H1 (cell line): ENCODE data around the gene ZHX3. TPM values are rescaled to one million over a fixed set of nuclear protein-coding genes. Genes with fewer than 3 reads are reported as not detected.

Experiments
- CTCF ChIA-PET: fragments of 300-600 bp; sonication (Branson Sonifier 250); formaldehyde crosslinking; loops from one replicate; lab custom pipeline; 2021; ENCODE audit not compliant: partially characterized antibody; lab: Charles Lee
- POLR2A ChIA-PET: fragments of 300-600 bp; sonication (Branson Sonifier 250); formaldehyde crosslinking; loops from one replicate; lab custom pipeline; 2021; ENCODE audit warnings: inconsistent platforms; ENCODE audit not compliant: partially characterized antibody; lab: Charles Lee
- DNase-seq, 2 experiments: peaks; one replicate each; pipeline versions ENCODE4 v3.0.0 to v3.0.0-alpha.2; 2010 to 2022; ENCODE audit warnings: low spot score in 2 of 2, low read depth in 1 of 2, mixed read lengths in 1 of 2
- FAIRE-seq: peaks from 2 replicates; lab custom pipeline; 2011; peaks lifted over from hg19 to GRCh38; lab: Jason Lieb, UNC
- H2AFZ ChIP-seq: 2 replicates; pipeline ENCODE4 v1.8.1; 2012; ENCODE audit warnings: low read length, inconsistent platforms
- H2AK5ac ChIP-seq: 2 replicates; pipeline ENCODE4 v1.6.1; 2013; ENCODE audit warnings: low read depth, low read length
- H2BK120ac ChIP-seq: replicated peaks from 2 replicates; pipeline ENCODE3; 2013; ENCODE audit warnings: low read depth, low read length, inconsistent platforms
- H2BK12ac ChIP-seq: 2 replicates; pipeline ENCODE4 v1.6.1; 2013; ENCODE audit warnings: low read depth, low read length
- H2BK15ac ChIP-seq: 2 replicates; pipeline ENCODE4 v1.6.1; 2013; ENCODE audit warnings: low read length
- H2BK20ac ChIP-seq: 2 replicates; pipeline ENCODE4 v1.6.1; 2013; ENCODE audit warnings: low read length
- H2BK5ac ChIP-seq: 2 replicates; pipeline ENCODE4 v1.6.1; 2013; ENCODE audit warnings: low read depth, low read length
- H3K14ac ChIP-seq: 2 replicates; pipeline ENCODE4 v1.6.1; 2013; ENCODE audit warnings: inconsistent platforms; ENCODE audit not compliant: insufficient read length
- H3K18ac ChIP-seq: 2 replicates; pipeline ENCODE4 v1.6.1; 2013; ENCODE audit warnings: low read length; ENCODE audit errors: extremely low read depth
- H3K23ac ChIP-seq: 2 replicates; pipeline ENCODE4 v1.6.1; 2013; ENCODE audit warnings: inconsistent platforms; ENCODE audit not compliant: insufficient read length
- H3K23me2 ChIP-seq: 2 replicates; pipeline ENCODE4 v1.6.1; 2013; ENCODE audit warnings: low read depth, low read length
- H3K27ac ChIP-seq: 2 replicates; pipeline ENCODE4 v1.6.1; 2011; ENCODE audit warnings: low read depth, low read length, inconsistent platforms
- H3K27me3 ChIP-seq, 4 experiments: replicated peaks in 1 of 4; 1 replicate in 1 of 4; 2 replicates in 3 of 4; pipeline versions ENCODE4 v1.6.1 to v1.8.1; 2011 to 2013; ENCODE audit warnings: low read length in 3 of 4, mild to moderate bottlenecking in 3 of 4, inconsistent platforms in 2 of 4, mixed read lengths in 2 of 4, moderate library complexity in 1 of 4; ENCODE audit not compliant: control insufficient read depth in 3 of 4, insufficient read depth in 3 of 4; ENCODE audit errors: extremely low read depth in 1 of 4
- H3K36me3 ChIP-seq, 4 experiments: 2 replicates each; pipeline versions ENCODE4 v1.6.1 to v1.8.1; 2011 to 2013; ENCODE audit warnings: mild to moderate bottlenecking in 4 of 4, low read length in 3 of 4, moderate library complexity in 2 of 4, control low read depth in 1 of 4, inconsistent platforms in 1 of 4; ENCODE audit not compliant: insufficient read depth in 4 of 4, control insufficient read depth in 2 of 4
- H3K4ac ChIP-seq: replicated peaks from 2 replicates; pipeline ENCODE3; 2013; ENCODE audit warnings: low read length, low read depth, mixed read lengths, inconsistent platforms; ENCODE audit not compliant: insufficient read length
- H3K4me1 ChIP-seq, 4 experiments: replicated peaks in 1 of 4; 1 replicate in 1 of 4; 2 replicates in 3 of 4; pipeline versions ENCODE4 v1.6.1 to v1.8.1; 2011 to 2013; ENCODE audit warnings: low read length in 3 of 4, inconsistent platforms in 2 of 4, mixed read lengths in 1 of 4; ENCODE audit not compliant: insufficient read depth in 4 of 4, control insufficient read depth in 3 of 4
- H3K4me2 ChIP-seq, 2 experiments: 2 replicates each; pipeline versions ENCODE4 v1.6.1 to v1.8.1; 2011 to 2013; ENCODE audit warnings: low read depth in 2 of 2, low read length in 2 of 2, control low read depth in 1 of 2, inconsistent platforms in 1 of 2, mild to moderate bottlenecking in 1 of 2; ENCODE audit not compliant: insufficient read depth in 1 of 2
- H3K4me3 ChIP-seq, 4 experiments: fragments of 200-600, 300-600 bp in 1 of 4; sonication (generic), shearing (Covaris generic), sonication (Bioruptor Twin) in 1 of 4; 2 replicates each; pipeline versions ENCODE4 v1.5.1 to v1.8.1; 2011 to 2016; ENCODE audit warnings: low read length in 4 of 4, low read depth in 3 of 4, control low read depth in 2 of 4, inconsistent platforms in 2 of 4, mild to moderate bottlenecking in 2 of 4, mixed read lengths in 1 of 4, moderate library complexity in 1 of 4; ENCODE audit not compliant: insufficient read depth in 2 of 4; ENCODE audit errors: extremely low read depth in 1 of 4
- H3K56ac ChIP-seq: replicated peaks from 2 replicates; pipeline ENCODE3; 2013; ENCODE audit warnings: low read depth, mild to moderate bottlenecking, mixed read lengths, low read length, inconsistent platforms; ENCODE audit not compliant: insufficient read length
- H3K79me1 ChIP-seq: 2 replicates; pipeline ENCODE4 v1.6.1; 2013; ENCODE audit warnings: low read depth, low read length, control low read depth
- H3K79me2 ChIP-seq, 2 experiments: 2 replicates each; pipeline versions ENCODE4 v1.6.1 to v1.8.1; 2012 to 2013; ENCODE audit warnings: low read length in 2 of 2, mild to moderate bottlenecking in 2 of 2, inconsistent platforms in 1 of 2; ENCODE audit not compliant: insufficient read depth in 2 of 2, control insufficient read depth in 1 of 2
- H3K9ac ChIP-seq, 4 experiments: replicated peaks in 1 of 4; 1 replicate in 1 of 4; 2 replicates in 3 of 4; pipeline versions ENCODE4 v1.6.1 to v1.8.1; 2011 to 2013; ENCODE audit warnings: low read depth in 3 of 4, low read length in 3 of 4, control low read depth in 2 of 4, mild to moderate bottlenecking in 2 of 4, moderate library complexity in 2 of 4, inconsistent platforms in 1 of 4; ENCODE audit errors: extremely low read depth in 1 of 4
- H3K9me3 ChIP-seq, 2 experiments: 2 replicates each; pipeline versions ENCODE4 v1.6.1 to v1.8.1; 2012 to 2013; ENCODE audit warnings: mild to moderate bottlenecking in 2 of 2, moderate library complexity in 2 of 2, control low read depth in 1 of 2, inconsistent platforms in 1 of 2, low read depth in 1 of 2, low read length in 1 of 2, mixed read lengths in 1 of 2; ENCODE audit not compliant: insufficient read depth in 2 of 2
- H4K20me1 ChIP-seq, 2 experiments: replicated peaks in 1 of 2; 2 replicates each; pipeline versions ENCODE3 to v1.8.1; 2011 to 2013; ENCODE audit warnings: inconsistent platforms in 2 of 2, low read length in 2 of 2, mild to moderate bottlenecking in 1 of 2; ENCODE audit not compliant: insufficient read depth in 2 of 2, control insufficient read depth in 1 of 2
- H4K5ac ChIP-seq: 2 replicates; pipeline ENCODE4 v1.6.1; 2013; ENCODE audit warnings: low read length, low read depth, mixed read lengths, inconsistent platforms; ENCODE audit not compliant: insufficient read length
- H4K8ac ChIP-seq: 2 replicates; pipeline ENCODE4 v1.8.0; 2013; ENCODE audit warnings: mild to moderate bottlenecking, moderate library complexity, low read length, inconsistent platforms; ENCODE audit not compliant: insufficient read depth; ENCODE audit errors: extremely low read depth
- H4K91ac ChIP-seq: replicated peaks from 2 replicates; pipeline ENCODE3; 2013; ENCODE audit warnings: low read length, mixed read lengths, inconsistent platforms; ENCODE audit not compliant: insufficient read length
- BACH1 ChIP-seq: IDR thresholded peaks from 2 replicates; pipeline ENCODE4 v1.6.1; 2012; ENCODE audit warnings: low read length, improper control_type of control experiment
- CHD1 ChIP-seq: IDR thresholded peaks from 2 replicates; pipeline ENCODE4 v1.6.1; 2012; ENCODE audit warnings: low read depth, low read length, improper control_type of control experiment
- CTCF ChIP-seq, 3 experiments: IDR thresholded peaks; 1 replicate in 2 of 3; 2 replicates in 1 of 3; pipeline versions ENCODE4 v1.5.1 to v1.6.1; 2011; ENCODE audit warnings: low read length in 3 of 3, mild to moderate bottlenecking in 3 of 3, inconsistent platforms in 2 of 3, low read depth in 1 of 3, moderate library complexity in 1 of 3; ENCODE audit not compliant: insufficient read depth in 1 of 3; ENCODE audit errors: control extremely low read depth in 1 of 3
- EP300 ChIP-seq, 2 experiments: IDR thresholded peaks; 1 replicate in 1 of 2; 2 replicates in 1 of 2; pipeline ENCODE4 v1.6.1; 2011 to 2012; ENCODE audit warnings: low read depth in 2 of 2, low read length in 2 of 2, mild to moderate bottlenecking in 2 of 2, borderline replicate concordance in 1 of 2, inconsistent platforms in 1 of 2, moderate library complexity in 1 of 2
- GABPA ChIP-seq: IDR thresholded peaks from 2 replicates; pipeline ENCODE4 v1.6.1; 2011; ENCODE audit warnings: mild to moderate bottlenecking, low read length, moderate library complexity, borderline replicate concordance; ENCODE audit not compliant: insufficient read depth
- JUN ChIP-seq: IDR thresholded peaks from 2 replicates; pipeline ENCODE4 v1.6.1; 2011; ENCODE audit warnings: low read depth, mild to moderate bottlenecking, improper control_type of control experiment, low read length
- POLR2AphosphoS5 ChIP-seq: IDR thresholded peaks from 2 replicates; pipeline ENCODE4 v1.6.1; 2011; ENCODE audit warnings: low read depth, low read length
- POU5F1 ChIP-seq: IDR thresholded peaks from 2 replicates; pipeline ENCODE4 v1.6.1; 2011; ENCODE audit warnings: low read depth, mild to moderate bottlenecking, low read length, moderate library complexity
- SIN3A ChIP-seq, 2 experiments: IDR thresholded peaks in 1 of 2; conservative IDR thresholded peaks in 1 of 2; 2 replicates each; pipeline ENCODE4 v1.6.1; 2011 to 2012; ENCODE audit warnings: low read length in 2 of 2, improper control_type of control experiment in 1 of 2, low read depth in 1 of 2, mild to moderate bottlenecking in 1 of 2
- SP1 ChIP-seq: IDR thresholded peaks from 2 replicates; pipeline ENCODE4 v1.6.1; 2011; ENCODE audit warnings: low read depth, low read length
- TCF12 ChIP-seq: IDR thresholded peaks from 2 replicates; pipeline ENCODE4 v1.6.1; 2011; ENCODE audit warnings: low read depth, mild to moderate bottlenecking, low read length
- WGBS, 2 experiments: shearing (Covaris generic) in 1 of 2; methylation state at CpG; one replicate each; pipeline versions ENCODE4 v1.1.6 to v1.1.7; 2013 to 2015; ENCODE audit warnings: low lambda C conversion rate in 2 of 2, mixed read lengths in 2 of 2, inconsistent platforms in 1 of 2, low coverage in 1 of 2, missing lambda C conversion rate in 1 of 2; ENCODE audit not compliant: insufficient replicate concordance in 2 of 2, insufficient coverage in 1 of 2, insufficient read length in 1 of 2; ENCODE audit errors: extremely low coverage in 1 of 2, missing lambda C conversion rate in 1 of 2; 5-methylcytosine and 5-hydroxymethylcytosine counted together
- polyA plus RNA-seq, 7 experiments: library from polyadenylated mRNA; depleted of rRNA in 3 of 7; stranded (reverse) in 5 of 7; unstranded in 2 of 7; fragments of >200 nt in 5 of 7; fragments of 200-250 nt in 2 of 7; gene quantifications; 1 replicate in 5 of 7; 2 replicates in 1 of 7; 4 replicates in 1 of 7; pipeline versions ENCODE4 v1.2.1 to v1.2.3, GENCODE V29; 2011 to 2013; ENCODE audit warnings: missing spikeins in 2 of 7, mixed read lengths in 2 of 7
- total RNA-seq: library from RNA; stranded (reverse); fragmentation: NEBNext Ultra II Directional; extraction: Animal tissue kit (Norgen Biotek cat#: 25700); gene quantifications from 2 replicates; pipeline ENCODE4 v1.2.1, GENCODE V29; 2021

Gene ZHX3
- total and polyA plus RNA-seq, 2 of the 8 experiments (the other 6 are each of a cell fraction or from before 2014, with no cell fraction given): 1.00 to 7.8 TPM

GRCh38 chr20:41150664-41151063 is 166.9 kb downstream of the ZHX3 start:
- no peaks in the 10 kb centered on the region for H3K23me2 ChIP-seq
- 100% methylated on average over 3 of the region's 3 CpGs; no CpG with 5 or more reads in 1 of the 2 experiments for WGBS, 2 experiments
- H2BK120ac ChIP-seq: no peak overlapping the region
- no peak overlapping the region for H3K4ac ChIP-seq
- no peak overlapping the region for H2BK15ac ChIP-seq
- H3K36me3 ChIP-seq: peaks cover 0 to 2% (median 0%) of the 10 kb centered on the region in 4 experiments; a peak in 1 of 8 replicates
- DNase-seq: no peak
- H2BK5ac ChIP-seq: peak overlapping the region; percentile 19; the same call in 1 of the 2 replicates
- H3K27ac ChIP-seq: no peak overlapping the region
- H2AFZ ChIP-seq: no peak overlapping the region
- no peak overlapping the region for H2AK5ac ChIP-seq
- no peak overlapping the region for H3K14ac ChIP-seq
- peaks cover 0 to 16% (median 8%) of the 10 kb centered on the region in 4 experiments; a peak in 4 of 7 replicates for H3K4me1 ChIP-seq
- peaks cover 41 to 63% of the 10 kb centered on the region in 2 experiments for H4K20me1 ChIP-seq
- no peak overlapping the region for H3K4me2 ChIP-seq
- no peak overlapping the region for H3K9ac ChIP-seq
- H3K27me3 ChIP-seq: no peaks in the 10 kb centered on the region
- no peak overlapping the region for H2BK20ac ChIP-seq
- no peak overlapping the region for H3K18ac ChIP-seq
- no peak for FAIRE-seq
- ChIA-PET POLR2A (interaction anchor here (0.9 kb wide), 1 partner anchor 9 kb away, joined by 3 read pairs; no protein-coding TSS in a partner anchor), CTCF (interaction anchor here (1.0 to 5.0 kb wide), 7 partner anchors 8 to 190 kb away, joined by 3 to 29 read pairs (median 5); partner anchors contain the start of gene LPIN3)
- H4K8ac ChIP-seq: no peak overlapping the region
- H4K91ac ChIP-seq: no peak overlapping the region
- H3K23ac ChIP-seq: no peak overlapping the region
- peaks cover 61% of the 10 kb centered on the region for H3K79me1 ChIP-seq
- H3K56ac ChIP-seq: no peak overlapping the region
- no peak overlapping the region for H3K4me3 ChIP-seq
- no peaks in the 10 kb centered on the region for H3K9me3 ChIP-seq
- H3K79me2 ChIP-seq: peaks cover 74 to 100% of the 10 kb centered on the region in 2 experiments
- no peak overlapping the region for H2BK12ac ChIP-seq
- no peak overlapping the region for H4K5ac ChIP-seq
- no peak for TF ChIP-seq CTCF (IDR thresholded peaks at IDR 0.05; ENCODE audit: control extremely low read depth in 1 of 3, insufficient read depth in 1 of 3, low read depth in 1 of 3, low read length in 3 of 3)
- TF ChIP-seq POLR2AphosphoS5: no peak
- TF ChIP-seq SP1: no peak
- TF ChIP-seq BACH1: no peak
- no peak for TF ChIP-seq POU5F1
- TF ChIP-seq GABPA: no peak
- TF ChIP-seq SIN3A (conservative IDR thresholded peaks at IDR 0.05 in 1 of 2, IDR thresholded peaks at IDR 0.05 in 1 of 2; ENCODE audit: low read depth in 1 of 2, low read length in 2 of 2): no peak
- no peak for TF ChIP-seq CHD1
- no peak for TF ChIP-seq TCF12
- no peak for TF ChIP-seq JUN
- no peak for TF ChIP-seq EP300 (IDR thresholded peaks at IDR 0.05; ENCODE audit: borderline replicate concordance in 1 of 2, low read depth in 2 of 2, low read length in 2 of 2)
